ENCODE measurements around the gene DNASE2B. TPM values are rescaled to one million over a fixed set of nuclear protein-coding genes. Genes with fewer than 3 reads are reported as not detected.

The DNASE2B gene
- total and polyA plus RNA-seq, 8 donors = 0.20 to 0.92 (median 0.25) TPM; not detected in 5

DNA sequence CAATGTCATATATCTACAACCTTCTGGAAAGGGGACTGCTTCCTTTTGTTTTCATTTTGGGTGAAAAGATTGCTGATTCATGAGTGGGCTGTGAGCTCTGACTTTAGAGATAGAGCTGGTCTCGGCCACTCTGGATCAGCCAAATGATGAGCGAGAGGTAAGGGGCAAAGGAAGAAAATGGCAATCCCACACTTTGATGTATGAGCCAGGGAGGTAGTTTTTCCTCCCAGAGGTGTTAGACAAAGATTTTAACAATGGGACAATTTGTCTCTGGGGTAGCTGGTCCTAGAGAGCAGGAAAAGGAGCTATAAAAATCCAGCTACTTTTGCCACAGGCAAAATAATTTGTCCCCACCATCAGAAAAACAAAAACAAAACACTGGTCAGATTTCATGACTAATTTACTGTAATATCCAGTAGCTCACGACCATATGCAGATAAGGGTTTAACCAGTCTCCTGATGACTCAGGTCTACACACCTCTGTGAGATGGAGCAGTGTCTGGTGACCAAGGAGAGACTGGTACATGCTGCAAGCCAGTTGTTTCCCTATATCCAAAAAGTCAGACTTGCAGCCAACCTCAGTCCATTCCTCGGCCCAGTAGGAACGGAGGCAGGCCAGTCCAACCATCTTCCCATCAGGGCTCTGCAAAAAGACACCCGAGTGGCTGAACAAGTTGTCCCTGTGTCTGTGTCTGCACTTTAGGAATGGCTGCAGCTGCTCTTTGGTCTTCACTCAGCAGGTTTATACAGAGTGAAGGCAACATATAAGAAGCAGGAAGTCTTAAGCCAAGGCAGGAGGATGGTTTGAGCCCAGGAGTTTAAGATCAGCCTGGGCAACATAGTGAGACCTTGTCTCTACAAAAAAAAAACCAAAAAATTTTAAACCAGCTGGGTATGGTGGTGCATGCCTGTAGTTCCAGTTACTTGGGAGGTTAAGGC, 29.2 kb downstream of the DNASE2B start:
- H3K4me1 ChIP-seq = peaks cover 0 to 7% (median 0%) of the 10 kb centered on the region in 4 donors
- peaks cover 0 to 9% (median 4%) of the 10 kb centered on the region in 4 donors for H3K9me3 ChIP-seq
- no peaks in the 10 kb centered on the region for H3K36me3 ChIP-seq
- H3K27me3 ChIP-seq = no peaks in the 10 kb centered on the region
- TF ChIP-seq, protein P1, sequence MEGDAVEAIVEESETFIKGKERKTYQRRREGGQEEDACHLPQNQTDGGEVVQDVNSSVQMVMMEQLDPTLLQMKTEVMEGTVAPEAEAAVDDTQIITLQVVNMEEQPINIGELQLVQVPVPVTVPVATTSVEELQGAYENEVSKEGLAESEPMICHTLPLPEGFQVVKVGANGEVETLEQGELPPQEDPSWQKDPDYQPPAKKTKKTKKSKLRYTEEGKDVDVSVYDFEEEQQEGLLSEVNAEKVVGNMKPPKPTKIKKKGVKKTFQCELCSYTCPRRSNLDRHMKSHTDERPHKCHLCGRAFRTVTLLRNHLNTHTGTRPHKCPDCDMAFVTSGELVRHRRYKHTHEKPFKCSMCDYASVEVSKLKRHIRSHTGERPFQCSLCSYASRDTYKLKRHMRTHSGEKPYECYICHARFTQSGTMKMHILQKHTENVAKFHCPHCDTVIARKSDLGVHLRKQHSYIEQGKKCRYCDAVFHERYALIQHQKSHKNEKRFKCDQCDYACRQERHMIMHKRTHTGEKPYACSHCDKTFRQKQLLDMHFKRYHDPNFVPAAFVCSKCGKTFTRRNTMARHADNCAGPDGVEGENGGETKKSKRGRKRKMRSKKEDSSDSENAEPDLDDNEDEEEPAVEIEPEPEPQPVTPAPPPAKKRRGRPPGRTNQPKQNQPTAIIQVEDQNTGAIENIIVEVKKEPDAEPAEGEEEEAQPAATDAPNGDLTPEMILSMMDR (IDR thresholded peaks at IDR 0.05) = no peak
- no peak for TF ChIP-seq POLR2AphosphoS5 (IDR thresholded peaks at IDR 0.05)
- TF ChIP-seq POLR2A (IDR thresholded peaks at IDR 0.05) = no peak
- no peak for TF ChIP-seq EP300 (IDR thresholded peaks at IDR 0.05)
- H3K4me3 ChIP-seq = no peak overlapping the region
- DNase-seq = no peak
- intact Hi-C loops (cut with DNase I; ENCODE audit: low total_unique reads) = no loop called here
- WGBS, 5 donors = 79 to 86% (median 83%) methylated on average over 6 of the region's 6 CpGs
- no peak overlapping the region for H3K27ac ChIP-seq

DNA sequence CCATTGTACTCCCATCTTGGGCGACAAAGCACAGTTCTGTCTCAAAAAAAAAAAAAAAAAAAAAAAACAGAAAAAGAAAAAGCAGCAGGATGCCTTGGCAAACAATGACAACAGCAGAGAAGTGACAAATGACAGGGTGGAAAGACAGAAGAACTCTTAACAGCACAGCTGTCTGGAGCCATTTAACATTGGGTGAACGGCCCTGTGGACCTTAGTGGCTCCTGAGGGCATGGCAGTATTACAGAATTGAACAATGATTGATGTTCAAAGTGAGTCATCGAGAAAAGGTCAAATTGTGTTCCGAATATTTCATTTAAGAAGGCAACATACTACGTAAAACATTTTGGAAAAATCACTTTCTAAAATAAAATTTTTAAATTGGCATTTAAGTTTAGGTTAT, 30.0 kb downstream of the DNASE2B start:
- Histone ChIP-seq H3K27ac (no peak overlapping the region), H3K9me3 (peaks cover 0 to 9% (median 4%) of the 10 kb centered on the region in 4 donors), H3K36me3 (no peaks in the 10 kb centered on the region), H3K4me1 (peaks cover 0 to 12% (median under 1%) of the 10 kb centered on the region in 4 donors), H3K4me3 (no peak overlapping the region), H3K27me3 (no peaks in the 10 kb centered on the region)
- intact Hi-C loops (cut with DNase I; ENCODE audit: low total_unique reads) = no loop called here
- TF ChIP-seq EP300 (IDR thresholded peaks at IDR 0.05) (no peak), POLR2AphosphoS5 (IDR thresholded peaks at IDR 0.05) (no peak), POLR2A (IDR thresholded peaks at IDR 0.05) (no peak)
- TF ChIP-seq, protein P1 (IDR thresholded peaks at IDR 0.05) = no peak
- no peak for DNase-seq
- WGBS, 5 donors = 81 to 92% (median 87%) methylated on average over 5 of the region's 5 CpGs

DNA sequence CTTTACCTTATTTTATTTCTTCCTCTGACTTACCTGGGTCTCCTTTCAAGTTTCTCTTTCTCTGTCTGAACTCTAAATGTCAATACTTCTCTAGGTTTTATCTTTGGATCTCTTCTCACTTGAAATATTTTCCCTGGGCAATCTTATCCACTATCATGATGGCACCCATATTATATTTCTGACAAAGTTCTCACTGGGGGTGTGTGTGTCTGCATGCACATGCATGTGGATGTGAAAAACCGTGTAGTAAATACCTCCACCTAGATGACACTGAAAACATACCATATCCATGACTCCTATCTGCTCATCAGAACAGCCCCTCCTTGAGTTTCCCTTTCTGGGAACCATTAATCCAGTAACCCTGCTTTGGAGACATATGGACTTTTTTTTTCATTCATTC, 30.9 kb downstream of the DNASE2B start:
- 86 to 96% (median 93%) methylated on average over 1 of the region's 1 CpG for WGBS, 5 donors

DNA sequence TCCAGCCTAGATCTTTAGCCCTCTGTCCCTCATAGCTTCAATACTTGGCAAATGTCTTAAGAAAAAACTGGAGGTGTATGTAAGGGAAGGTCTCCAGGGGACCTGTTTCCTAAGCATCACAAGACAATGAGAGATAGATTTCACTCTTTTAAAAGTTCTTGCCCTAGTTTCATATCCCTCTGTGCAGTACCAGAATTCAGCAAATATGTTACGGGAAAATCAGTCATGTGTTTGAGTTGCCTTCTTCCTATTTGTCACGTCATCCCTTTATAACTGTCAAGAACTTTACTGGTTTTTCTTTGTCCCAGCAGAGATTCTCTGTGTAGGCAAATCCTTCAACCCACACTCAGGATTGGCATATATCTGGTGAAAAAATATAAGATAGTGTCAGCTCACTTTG, 32.3 kb downstream of the DNASE2B start:
- 71 to 98% (median 94%) methylated on average over 2 of the region's 2 CpGs for WGBS, 5 donors
- H3K9me3 ChIP-seq = peaks cover 0 to 9% (median 4%) of the 10 kb centered on the region in 4 donors
- no peak overlapping the region for H3K4me3 ChIP-seq
- no peak for DNase-seq
- H3K27me3 ChIP-seq = no peaks in the 10 kb centered on the region
- H3K27ac ChIP-seq = no peak overlapping the region
- H3K4me1 ChIP-seq = peaks cover 0 to 27% (median 9%) of the 10 kb centered on the region in 4 donors
- TF ChIP-seq POLR2AphosphoS5 (IDR thresholded peaks at IDR 0.05) (no peak), EP300 (IDR thresholded peaks at IDR 0.05) (no peak)
- no peaks in the 10 kb centered on the region for H3K36me3 ChIP-seq
- intact Hi-C loops (cut with DNase I; ENCODE audit: low total_unique reads) = no loop called here

More for the DNA sequence above, 30.9 kb downstream of the DNASE2B start:
- H3K4me3 ChIP-seq = no peak overlapping the region
- no peak for DNase-seq
- no peaks in the 10 kb centered on the region for H3K36me3 ChIP-seq
- H3K27me3 ChIP-seq = no peaks in the 10 kb centered on the region
- no peak for TF ChIP-seq POLR2A (IDR thresholded peaks at IDR 0.05)
- no peak for TF ChIP-seq EP300 (IDR thresholded peaks at IDR 0.05)
- no peak for TF ChIP-seq POLR2AphosphoS5 (IDR thresholded peaks at IDR 0.05)
- TF ChIP-seq, protein P1 (IDR thresholded peaks at IDR 0.05) = no peak
- H3K9me3 ChIP-seq = peaks cover 0 to 9% (median 4%) of the 10 kb centered on the region in 4 donors
- no peak overlapping the region for H3K27ac ChIP-seq
- H3K4me1 ChIP-seq = peaks cover 0 to 22% (median 6%) of the 10 kb centered on the region in 4 donors
- intact Hi-C loops (cut with DNase I; ENCODE audit: low total_unique reads) = no loop called here

Data from stomach (tissue), 9 donors.